Activated CD8-positive, alpha-beta T cell treated with anti-CD3 and anti-CD28 coated beads, Interleukin-2, amount 10 ng/mL, durations not matched to agents 7 days and 5 days (primary cell): ENCODE results near the gene PCDHGB3. TPM values are rescaled to one million over a fixed set of nuclear protein-coding genes. Genes with fewer than 3 reads are reported as not detected.
A peak's percentile ranks its signal among the peaks of the same experiment; 100 is the strongest.
"Not testable (repeated sequence)": the region's sequence is repeated elsewhere in the genome, so short reads cannot be mapped to it uniquely, and the experiment has no call there.

Source experiments
- ATAC-seq: fragments of 150-1000 bp; cut with Tn5 transposase; one replicate; pipeline ENCODE4 v1.10.0; 2021; ENCODE audit warnings: moderate library complexity
- CTCF ChIA-PET: fragments of 350-600 bp; sonication (Branson Sonifier 250); formaldehyde crosslinking; loops from one replicate; lab custom pipeline; 2021; ENCODE audit warnings: antibody characterized with exemption; lab: Charles Lee
- POLR2A ChIA-PET: fragments of 350-600 bp; sonication (Branson Sonifier 250); formaldehyde crosslinking; loops from one replicate; lab custom pipeline; 2021; ENCODE audit warnings: antibody characterized with exemption; lab: Charles Lee
- DNase-seq: peaks from one replicate; pipeline ENCODE4 v3.0.0-alpha.2; 2020
- H3K27ac Mint-ChIP-seq: one replicate; pipeline ENCODE4 v1.8.0; 2021; ENCODE audit warnings: mild to moderate bottlenecking, mixed read lengths
- H3K27me3 Mint-ChIP-seq: one replicate; pipeline ENCODE4 v1.8.0; 2021; ENCODE audit warnings: low read depth, mixed read lengths
- H3K36me3 Mint-ChIP-seq: one replicate; pipeline ENCODE4 v1.8.0; 2021; ENCODE audit warnings: low read depth, mixed read lengths
- H3K4me1 Mint-ChIP-seq: one replicate; pipeline ENCODE4 v1.8.0; 2021; ENCODE audit warnings: low read depth, mixed read lengths
- H3K4me3 Mint-ChIP-seq: one replicate; pipeline ENCODE4 v1.8.0; 2021; ENCODE audit warnings: mild to moderate bottlenecking, mixed read lengths
- H3K9me3 Mint-ChIP-seq: one replicate; pipeline ENCODE4 v1.8.0; 2022; ENCODE audit warnings: mixed read lengths; ENCODE audit not compliant: insufficient read depth
- total RNA-seq, 2 experiments: library from RNA; stranded (reverse); gene quantifications; one replicate each; pipeline ENCODE4 v1.2.3, GENCODE V29; 2021

The PCDHGB3 gene
- total RNA-seq = under 1 TPM; 0.16 to 0.26 TPM

DNA sequence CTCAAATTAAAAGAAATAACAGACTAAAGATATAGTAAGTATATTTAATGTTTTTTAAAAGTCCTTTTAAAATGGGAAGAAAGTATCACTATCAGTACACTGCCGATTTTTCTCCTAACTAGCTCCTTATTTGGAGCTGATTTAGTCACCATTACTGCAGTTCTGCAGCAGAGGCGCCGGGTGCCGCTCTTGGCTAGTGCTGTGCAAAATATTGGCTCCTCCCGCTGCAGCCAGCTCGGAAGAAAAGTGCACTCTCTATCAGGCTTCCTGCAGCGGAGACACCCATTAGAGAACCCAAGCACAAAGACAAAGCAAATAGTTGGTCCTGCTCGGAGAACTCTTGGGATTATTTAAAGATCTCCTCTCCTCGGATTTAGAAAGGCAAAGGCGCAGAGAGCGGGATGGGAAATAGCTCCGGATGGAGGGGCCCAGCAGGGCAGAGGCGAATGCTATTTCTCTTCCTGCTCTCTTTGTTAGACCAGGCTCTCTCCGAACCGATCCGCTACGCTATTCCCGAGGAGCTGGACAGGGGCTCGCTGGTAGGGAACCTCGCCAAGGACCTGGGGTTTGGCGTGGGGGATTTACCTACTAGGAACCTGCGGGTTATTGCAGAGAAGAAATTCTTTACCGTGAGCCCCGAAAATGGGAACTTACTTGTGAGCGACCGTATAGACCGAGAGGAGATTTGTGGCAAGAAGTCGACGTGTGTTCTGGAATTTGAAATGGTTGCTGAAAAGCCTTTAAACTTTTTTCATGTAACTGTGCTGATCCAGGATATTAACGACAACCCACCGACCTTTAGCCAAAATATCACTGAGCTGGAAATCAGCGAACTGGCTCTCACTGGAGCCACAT lies at the start of gene PCDHGB3:
Gene PCDHGB3, plus strand, starts transcription at position 249 of the 855 bp plus-strand sequence. Its CDS starts 153 bp downstream, at position 402.
- peak; percentile 52 for DNase-seq
- H3K4me3 Mint-ChIP-seq = peak within 1 kb of the TSS; percentile 63
- peaks cover 15% of the 10 kb centered on the region for H3K36me3 Mint-ChIP-seq
- peaks cover 27% of the 10 kb centered on the region for H3K9me3 Mint-ChIP-seq
- no peak within 1 kb of the TSS for H3K27ac Mint-ChIP-seq
- ChIA-PET POLR2A (interaction anchor here (0.7 kb wide), 1 partner anchor 51 kb away, joined by 3 read pairs; no protein-coding TSS in a partner anchor), CTCF (interaction anchor here (0.8 to 2.2 kb wide), 21 partner anchors 10 to 197 kb away, joined by 3 to 22 read pairs (median 5); partner anchors contain the start of genes PCDHGA1, PCDHGA10, PCDHGA11 and PCDHGA12)
- peaks cover 45% of the 10 kb centered on the region for H3K27me3 Mint-ChIP-seq
- ATAC-seq = peak; percentile 57
- H3K4me1 Mint-ChIP-seq = peaks cover 8% of the 10 kb centered on the region

DNA sequence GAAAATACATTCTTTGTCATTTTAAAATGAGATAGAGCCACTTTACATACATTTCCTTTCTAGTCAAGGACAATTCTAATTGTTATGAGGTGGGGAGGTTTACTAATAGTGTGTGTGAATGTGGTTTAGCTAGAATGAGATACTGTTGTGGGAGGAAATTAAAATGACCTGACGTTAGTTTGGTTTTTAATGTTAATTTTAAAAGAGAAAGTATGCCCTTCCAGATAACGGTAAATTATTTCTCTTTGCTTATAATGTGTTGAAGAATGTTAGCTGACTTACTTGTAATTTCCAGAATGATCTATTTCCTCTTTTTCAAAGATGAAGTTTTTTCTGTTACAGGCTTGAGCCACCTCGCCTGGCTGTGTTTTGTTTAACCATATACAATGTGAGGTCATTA lies 47.8 kb upstream of the PCDHGB3 start:
- ChIA-PET CTCF (interaction anchor here (0.9 to 3.4 kb wide), 4 partner anchors 7 to 242 kb away, joined by 3 to 29 read pairs (median 8); partner anchors contain the start of gene PCDHGA1), POLR2A (no interaction called here)
- Mint-ChIP-seq H3K9me3 (peaks cover 50% of the 10 kb centered on the region), H3K36me3 (peaks cover 44% of the 10 kb centered on the region), H3K4me3 (no peak overlapping the region), H3K27ac (no peak overlapping the region), H3K4me1 (peaks cover 38% of the 10 kb centered on the region), H3K27me3 (peaks cover 4% of the 10 kb centered on the region)
- ATAC-seq = no peak
- DNase-seq = no peak

DNA sequence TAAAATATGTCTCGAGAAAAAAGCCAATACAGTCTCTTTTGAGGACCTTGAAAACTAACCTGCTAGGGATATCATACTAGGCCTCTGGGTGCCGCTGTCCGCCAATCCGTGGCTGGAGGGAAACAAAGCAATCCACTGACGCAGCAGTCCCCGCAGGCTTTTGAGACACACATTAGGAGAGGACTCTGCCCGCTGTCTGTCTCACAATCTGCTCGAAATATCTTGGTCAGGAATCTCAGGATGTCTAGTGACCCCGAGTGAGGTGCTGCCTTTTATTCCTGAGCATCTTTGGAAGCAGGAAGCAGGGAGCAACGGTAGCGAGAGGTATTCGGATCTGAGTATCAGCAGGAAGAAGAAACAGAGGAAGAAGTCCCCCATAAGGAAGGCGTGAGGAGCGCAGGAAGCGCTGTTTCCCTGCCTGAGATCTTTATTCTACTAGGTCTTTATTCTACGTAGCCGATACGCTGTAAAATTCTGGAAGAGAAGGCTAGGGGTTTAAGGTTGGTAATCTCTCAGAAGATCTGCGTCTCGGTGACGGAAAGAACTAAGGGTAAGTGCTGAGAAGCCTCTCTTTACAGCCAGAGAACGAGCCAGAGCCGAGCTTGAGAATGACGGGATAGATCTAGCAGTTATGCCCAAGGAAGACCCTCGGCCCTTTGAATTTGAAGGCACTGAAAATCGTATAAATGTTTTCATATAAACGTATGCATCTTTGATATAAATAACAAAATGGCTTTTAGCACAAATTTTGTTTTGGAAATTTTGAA lies 43.8 kb upstream of the PCDHGB3 start:
- Mint-ChIP-seq H3K4me1 (peaks cover 12% of the 10 kb centered on the region), H3K4me3 (peak overlapping the region; percentile 80), H3K27me3 (peaks cover 18% of the 10 kb centered on the region), H3K27ac (no peak overlapping the region), H3K9me3 (peaks cover 25% of the 10 kb centered on the region), H3K36me3 (peaks cover 9% of the 10 kb centered on the region)
- ATAC-seq (peak; percentile 93), DNase-seq (peak; percentile 78)
- ChIA-PET POLR2A (interaction anchor here (0.6 kb wide), 1 partner anchor 9 kb away, joined by 3 read pairs; no protein-coding TSS in a partner anchor), CTCF (interaction anchor here (0.9 to 1.7 kb wide), 4 partner anchors 16 to 238 kb away, joined by 3 to 4 read pairs (median 4); partner anchors contain the start of gene PCDHGA4)

DNA sequence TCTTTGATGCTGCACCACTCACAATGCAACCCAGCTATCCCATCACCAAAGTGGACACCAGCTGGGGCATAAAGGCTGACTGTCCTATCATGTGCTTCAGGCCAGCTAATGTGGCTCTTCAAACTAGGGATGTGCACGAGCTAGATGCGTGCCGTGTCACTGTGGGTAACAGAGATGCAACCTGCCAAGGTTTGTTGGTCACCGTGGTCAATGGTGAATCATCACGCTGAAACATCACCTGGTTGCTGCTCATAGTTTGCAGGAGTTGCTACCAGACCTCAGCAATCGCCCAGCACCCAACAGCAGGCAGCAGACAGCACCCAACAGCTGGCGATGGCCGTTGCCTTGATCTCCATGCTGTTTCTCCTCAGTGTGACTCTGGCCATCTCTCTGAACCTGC lies 41.8 kb upstream of the PCDHGB3 start:
- CTCF ChIA-PET = interaction anchor here (1.3 to 3.4 kb wide), 2 partner anchors 7 to 10 kb away, joined by 6 to 29 read pairs; partner anchors contain the start of genes PCDHGA2 and TAF7
- ATAC-seq (no peak), DNase-seq (no peak)
- H3K4me1 Mint-ChIP-seq = peaks cover 5% of the 10 kb centered on the region
- H3K9me3 Mint-ChIP-seq = peaks cover 15% of the 10 kb centered on the region
- peaks cover 5% of the 10 kb centered on the region for H3K36me3 Mint-ChIP-seq
- peaks cover 23% of the 10 kb centered on the region for H3K27me3 Mint-ChIP-seq
- no peak overlapping the region for H3K4me3 Mint-ChIP-seq
- POLR2A ChIA-PET = interaction anchor here (2.3 kb wide), 1 partner anchor 8 kb away, joined by 14 read pairs; the partner anchor contains the start of gene TAF7
- no peak overlapping the region for H3K27ac Mint-ChIP-seq

DNA sequence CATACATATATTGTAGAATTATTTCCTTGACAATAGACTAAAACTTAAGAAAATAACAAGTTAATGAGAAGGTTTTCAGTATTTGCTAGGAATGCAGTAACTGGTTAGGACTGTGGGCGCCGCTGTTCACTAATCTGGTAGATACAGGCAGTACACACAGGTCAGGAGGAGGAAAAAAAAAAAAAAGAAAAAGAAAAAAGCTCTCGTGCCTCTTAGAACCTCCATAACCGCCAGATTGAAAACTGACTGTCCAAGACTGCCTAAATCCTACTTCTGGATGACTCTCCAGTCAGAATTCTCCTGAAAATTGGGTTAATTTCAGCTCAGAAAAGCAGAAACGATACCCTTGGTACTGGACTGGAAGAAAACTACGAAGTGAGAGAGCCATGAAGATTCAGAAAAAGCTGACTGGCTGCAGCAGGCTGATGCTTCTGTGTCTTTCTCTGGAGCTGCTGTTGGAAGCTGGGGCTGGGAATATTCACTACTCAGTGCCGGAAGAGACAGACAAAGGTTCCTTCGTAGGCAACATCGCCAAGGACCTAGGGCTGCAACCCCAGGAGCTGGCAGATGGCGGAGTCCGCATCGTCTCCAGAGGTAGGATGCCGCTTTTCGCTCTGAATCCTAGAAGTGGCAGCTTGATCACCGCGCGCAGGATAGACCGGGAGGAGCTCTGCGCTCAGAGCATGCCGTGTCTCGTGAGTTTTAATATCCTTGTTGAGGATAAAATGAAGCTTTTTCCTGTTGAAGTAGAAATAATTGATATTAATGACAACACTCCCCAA lies 39.6 kb upstream of the PCDHGB3 start, which contains the start of gene PCDHGA1:
Gene PCDHGA1, plus strand, starts transcription at position 216 of the 782 bp plus-strand sequence.
- peaks cover 31% of the 10 kb centered on the region for H3K27me3 Mint-ChIP-seq
- H3K36me3 Mint-ChIP-seq = peaks cover 7% of the 10 kb centered on the region
- CTCF ChIA-PET = interaction anchor here (0.8 to 3.4 kb wide), 11 partner anchors 10 to 238 kb away, joined by 3 to 29 read pairs (median 3); partner anchors contain the start of genes PCDHB9, PCDHGA10, PCDHGB3 and TAF7
- no peak within 1 kb of the TSS for H3K4me3 Mint-ChIP-seq
- ATAC-seq (no peak), DNase-seq (peak; percentile 43)
- H3K27ac Mint-ChIP-seq = no peak within 1 kb of the TSS
- H3K9me3 Mint-ChIP-seq = peaks cover 13% of the 10 kb centered on the region
- POLR2A ChIA-PET = interaction anchor here (0.8 to 2.3 kb wide), 3 partner anchors 10 kb away, joined by 3 to 14 read pairs (median 6); partner anchors contain the start of gene TAF7
- H3K4me1 Mint-ChIP-seq = peaks cover 5% of the 10 kb centered on the region

DNA sequence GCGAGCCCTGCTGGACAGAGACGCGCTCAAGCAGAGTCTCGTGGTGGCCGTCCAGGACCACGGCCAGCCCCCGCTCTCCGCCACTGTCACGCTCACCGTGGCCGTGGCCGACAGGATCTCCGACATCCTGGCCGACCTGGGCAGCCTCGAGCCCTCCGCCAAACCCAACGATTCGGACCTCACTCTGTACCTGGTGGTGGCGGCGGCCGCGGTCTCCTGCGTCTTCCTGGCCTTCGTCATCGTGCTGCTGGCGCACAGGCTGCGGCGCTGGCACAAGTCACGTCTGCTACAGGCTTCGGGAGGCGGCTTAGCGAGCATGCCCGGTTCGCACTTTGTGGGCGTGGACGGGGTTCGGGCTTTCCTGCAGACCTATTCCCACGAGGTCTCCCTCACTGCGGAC lies 37.5 kb upstream of the PCDHGB3 start:
- not testable (repeated sequence) for H3K36me3 Mint-ChIP-seq

DNA sequence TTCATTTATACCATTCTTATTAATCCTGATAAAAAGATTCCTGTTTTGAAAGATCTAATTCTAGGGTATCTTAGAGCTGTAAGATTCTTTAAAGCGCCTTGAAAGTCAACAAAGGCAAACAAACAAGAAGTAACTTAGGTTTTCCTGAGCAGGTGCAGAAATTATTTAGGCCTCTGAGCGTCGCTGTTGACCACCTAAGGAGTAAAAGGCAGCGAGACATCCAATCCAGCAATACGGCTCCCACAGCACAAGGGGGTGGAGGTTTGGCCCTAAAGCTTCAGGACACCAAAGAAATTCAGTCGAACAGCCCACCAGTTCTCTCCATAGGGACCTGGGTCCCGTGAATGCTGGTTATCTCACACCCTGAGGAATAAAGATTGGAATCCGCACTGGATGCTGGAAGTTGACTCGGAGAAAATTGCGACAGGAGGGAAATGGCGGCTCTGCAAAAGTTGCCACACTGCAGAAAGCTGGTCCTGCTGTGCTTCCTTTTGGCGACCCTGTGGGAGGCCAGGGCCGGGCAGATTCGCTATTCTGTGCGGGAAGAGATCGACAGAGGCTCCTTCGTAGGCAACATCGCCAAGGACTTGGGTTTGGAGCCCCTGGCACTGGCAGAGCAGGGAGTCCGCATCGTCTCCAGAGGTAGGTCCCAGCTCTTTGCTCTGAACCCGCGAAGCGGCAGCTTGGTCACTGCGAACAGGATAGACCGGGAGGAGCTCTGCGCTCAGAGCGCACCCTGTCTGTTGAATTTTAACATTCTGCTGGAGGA lies 31.3 kb upstream of the PCDHGB3 start, which contains the start of gene PCDHGA2:
Gene PCDHGA2, plus strand, starts transcription at position 223 of the 769 bp plus-strand sequence.
- no peak for DNase-seq
- H3K27me3 Mint-ChIP-seq = peaks cover 41% of the 10 kb centered on the region
- H3K36me3 Mint-ChIP-seq = peaks cover 7% of the 10 kb centered on the region
- POLR2A ChIA-PET = no interaction called here
- peaks cover 5% of the 10 kb centered on the region for H3K9me3 Mint-ChIP-seq
- H3K4me1 Mint-ChIP-seq = no peaks in the 10 kb centered on the region
- CTCF ChIA-PET = interaction anchor here (0.8 to 2.8 kb wide), 10 partner anchors 9 to 253 kb away, joined by 3 to 12 read pairs (median 5); partner anchors contain the start of gene TAF7
- ATAC-seq = no peak
- H3K4me3 Mint-ChIP-seq = no peak within 1 kb of the TSS
- H3K27ac Mint-ChIP-seq = no peak within 1 kb of the TSS

More for the DNA sequence above, 37.5 kb upstream of the PCDHGB3 start:
- H3K4me1 Mint-ChIP-seq, POLR2A ChIA-PET, DNase-seq, ATAC-seq, H3K27ac Mint-ChIP-seq, H3K4me3 Mint-ChIP-seq: not testable (repeated sequence)
- Mint-ChIP-seq H3K9me3 (peaks cover 13% of the 10 kb centered on the region), H3K27me3 (peaks cover 39% of the 10 kb centered on the region)
- CTCF ChIA-PET = interaction anchor here (1.3 to 1.7 kb wide), 3 partner anchors 10 to 23 kb away, joined by 4 read pairs; partner anchors contain the start of gene TAF7

DNA sequence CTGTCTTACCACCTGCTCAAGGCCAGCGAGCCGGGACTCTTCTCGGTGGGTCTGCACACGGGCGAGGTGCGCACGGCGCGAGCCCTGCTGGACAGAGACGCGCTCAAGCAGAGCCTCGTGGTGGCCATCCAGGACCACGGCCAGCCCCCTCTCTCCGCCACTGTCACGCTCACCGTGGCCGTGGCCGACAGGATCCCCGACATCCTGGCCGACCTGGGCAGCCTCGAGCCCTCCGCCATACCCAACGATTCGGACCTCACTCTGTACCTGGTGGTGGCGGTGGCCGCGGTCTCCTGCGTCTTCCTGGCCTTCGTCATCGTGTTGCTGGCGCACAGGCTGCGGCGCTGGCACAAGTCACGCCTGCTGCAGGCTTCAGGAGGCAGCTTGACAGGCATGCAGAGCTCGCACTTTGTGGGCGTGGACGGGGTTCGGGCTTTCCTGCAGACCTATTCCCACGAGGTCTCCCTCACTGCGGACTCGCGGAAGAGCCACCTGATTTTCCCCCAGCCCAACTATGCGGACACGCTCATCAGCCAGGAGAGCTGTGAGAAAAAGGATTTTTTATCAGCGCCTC lies 29.2 kb upstream of the PCDHGB3 start:
- ATAC-seq, CTCF ChIA-PET, H3K4me3 Mint-ChIP-seq, POLR2A ChIA-PET, H3K27ac Mint-ChIP-seq, H3K4me1 Mint-ChIP-seq, DNase-seq: not testable (repeated sequence)
- peaks cover 33% of the 10 kb centered on the region for H3K27me3 Mint-ChIP-seq
- H3K9me3 Mint-ChIP-seq = peaks cover 11% of the 10 kb centered on the region
- H3K36me3 Mint-ChIP-seq = peaks cover 10% of the 10 kb centered on the region

DNA sequence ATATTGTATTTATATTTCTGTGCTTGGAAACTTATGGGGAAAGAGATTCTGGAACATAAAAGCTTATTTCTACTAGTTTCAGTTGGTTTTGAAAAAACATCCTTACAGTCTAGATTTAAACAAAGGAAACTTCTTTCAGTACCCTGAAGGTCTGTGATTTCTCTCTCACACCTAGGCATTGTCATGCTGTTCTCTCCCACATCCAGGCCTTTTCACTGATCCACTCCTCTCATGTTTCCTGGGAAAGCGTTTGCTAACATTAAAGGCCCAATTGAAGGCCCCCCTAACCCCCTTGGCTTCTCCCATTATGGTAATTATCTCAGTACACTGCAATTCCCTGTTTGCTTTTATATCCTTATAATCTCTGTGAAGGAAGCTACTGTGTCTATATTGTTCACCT lies 27.3 kb upstream of the PCDHGB3 start:
- Mint-ChIP-seq H3K27ac (no peak overlapping the region), H3K4me1 (no peaks in the 10 kb centered on the region), H3K4me3 (no peak overlapping the region), H3K9me3 (peaks cover 11% of the 10 kb centered on the region), H3K36me3 (peaks cover 10% of the 10 kb centered on the region), H3K27me3 (peaks cover 22% of the 10 kb centered on the region)
- DNase-seq (no peak), ATAC-seq (no peak)
- POLR2A ChIA-PET = no interaction called here
- CTCF ChIA-PET = interaction anchor here (0.7 to 3.4 kb wide), 8 partner anchors 10 to 181 kb away, joined by 3 to 33 read pairs (median 4); partner anchors contain the start of genes PCDHGA5, PCDHGB5 and TAF7
